ENCODE data around the gene C3orf70.

The C3orf70 gene, protein sequence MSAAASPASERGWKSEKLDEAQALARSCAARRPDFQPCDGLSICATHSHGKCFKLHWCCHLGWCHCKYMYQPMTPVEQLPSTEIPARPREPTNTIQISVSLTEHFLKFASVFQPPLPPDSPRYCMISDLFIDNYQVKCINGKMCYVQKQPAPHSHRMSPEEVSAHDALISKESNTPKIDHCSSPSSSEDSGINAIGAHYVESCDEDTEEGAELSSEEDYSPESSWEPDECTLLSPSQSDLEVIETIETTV

DNA sequence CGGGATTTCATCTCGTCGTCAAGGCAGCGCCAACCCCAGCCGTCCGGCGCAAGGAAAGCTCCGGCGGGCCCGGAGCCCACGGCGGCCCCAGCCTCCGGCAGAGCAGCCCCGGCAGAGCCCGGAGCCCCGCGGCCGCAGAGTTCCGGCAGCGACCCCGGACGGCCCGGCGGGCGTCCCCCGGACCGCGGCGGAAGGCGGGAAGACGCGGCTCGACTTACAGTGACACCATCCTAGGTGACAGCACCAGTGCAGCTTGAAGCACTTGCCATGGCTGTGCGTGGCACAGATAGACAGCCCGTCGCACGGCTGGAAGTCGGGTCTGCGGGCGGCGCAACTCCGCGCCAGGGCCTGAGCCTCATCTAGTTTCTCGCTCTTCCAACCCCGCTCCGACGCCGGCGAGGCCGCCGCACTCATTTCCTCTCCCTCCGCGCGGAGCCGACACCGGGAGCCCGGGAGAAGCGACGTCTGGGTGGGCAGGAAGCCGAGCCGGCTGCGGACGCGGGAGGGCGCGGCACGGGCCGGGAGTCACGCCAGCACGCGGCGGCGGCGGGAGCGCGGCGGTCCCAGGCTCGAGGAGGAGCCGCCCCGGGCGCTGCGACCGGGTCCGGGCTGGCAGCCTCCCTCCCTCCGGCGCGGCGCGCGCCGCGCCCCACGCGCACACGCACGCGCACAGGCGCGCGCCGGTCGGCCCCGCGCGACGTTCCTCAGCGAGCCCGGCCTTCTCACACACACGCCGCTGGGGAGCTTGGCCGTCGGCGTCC, at the start of gene C3orf70:
Gene C3orf70 (minus strand): TSS at position 651 of the 761 bp plus-strand sequence. CDS start 237 bp downstream, at position 414.
- FAIRE-seq, result no peak

DNA sequence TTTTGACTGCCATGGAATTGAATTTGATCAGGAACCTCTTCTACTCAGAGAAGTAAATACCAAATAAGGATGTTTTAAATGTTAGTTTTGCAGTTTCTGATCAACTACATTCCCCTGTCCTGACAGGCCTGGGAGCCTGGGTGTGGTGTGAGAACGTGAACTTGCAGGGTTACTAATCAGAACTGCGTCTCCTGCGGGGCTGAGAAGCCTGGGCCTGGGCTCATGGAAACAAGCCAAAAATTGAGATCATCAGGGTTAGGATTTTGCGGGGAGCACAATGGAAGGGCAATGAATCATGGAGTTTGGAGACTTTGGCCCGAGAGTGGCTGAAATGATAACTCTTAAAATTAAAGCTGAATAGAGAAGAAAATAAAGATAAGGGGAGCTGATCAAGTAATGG, 47.8 kb upstream of the C3orf70 start:
- FAIRE-seq, result no peak

DNA sequence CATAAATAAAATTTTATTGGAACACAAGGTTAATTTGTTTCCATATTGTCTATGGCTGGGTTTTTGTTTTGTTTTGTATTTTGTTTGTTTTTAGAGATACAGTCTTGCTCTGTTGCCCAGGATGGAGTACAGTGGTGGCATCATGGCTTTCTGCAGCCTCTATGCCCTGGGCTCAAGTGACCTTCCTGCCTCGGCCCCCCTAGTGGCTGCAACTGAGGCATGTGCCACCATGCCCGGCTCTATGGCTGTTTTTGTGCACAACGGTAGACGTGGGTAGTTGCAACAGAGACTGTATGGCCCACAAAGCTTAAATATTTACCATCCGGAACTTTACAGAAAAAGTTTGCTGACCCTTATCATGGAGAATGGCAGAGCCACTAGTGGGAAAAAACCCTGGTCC, 46.8 kb upstream of the C3orf70 start:
- no peak for FAIRE-seq

DNA sequence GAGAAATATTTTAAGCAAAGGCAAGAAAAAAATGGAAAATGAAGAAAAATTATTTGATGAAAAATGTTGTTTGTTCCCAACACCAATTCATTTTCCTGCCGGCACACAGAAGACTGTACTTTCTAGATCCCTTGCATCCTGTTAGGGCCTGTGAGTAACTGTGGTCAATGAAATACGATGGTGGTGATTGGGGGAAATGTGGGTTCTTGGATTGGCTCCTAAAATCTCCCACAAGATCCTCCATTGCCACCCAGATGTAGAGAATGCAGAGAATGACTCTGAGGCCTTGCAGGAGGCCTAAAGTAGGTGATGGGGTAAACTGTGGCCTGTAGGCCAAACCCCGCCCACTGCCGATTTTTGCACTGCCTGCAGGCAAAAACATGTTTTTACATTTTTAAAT, 46.3 kb upstream of the C3orf70 start:
- no peak for FAIRE-seq

DNA sequence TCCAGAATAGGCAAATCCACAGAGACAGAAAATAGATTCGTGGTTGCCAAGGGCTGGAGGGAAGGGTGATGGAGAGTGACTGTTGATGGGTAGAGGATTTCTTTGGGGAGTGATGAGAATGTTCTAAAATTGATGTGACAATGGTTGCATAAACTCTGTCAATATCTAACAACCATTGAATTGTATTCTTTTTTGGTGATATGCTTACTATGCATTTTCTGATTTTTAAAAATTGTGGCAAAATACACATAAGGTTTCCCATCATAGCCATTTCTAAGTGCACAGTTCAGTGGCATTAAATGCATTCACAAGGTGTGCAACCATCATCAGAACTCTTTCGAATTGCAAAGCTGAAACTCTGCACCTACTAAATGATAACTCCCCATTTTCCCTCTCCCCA, 44.2 kb upstream of the C3orf70 start:
- FAIRE-seq, result no peak

DNA sequence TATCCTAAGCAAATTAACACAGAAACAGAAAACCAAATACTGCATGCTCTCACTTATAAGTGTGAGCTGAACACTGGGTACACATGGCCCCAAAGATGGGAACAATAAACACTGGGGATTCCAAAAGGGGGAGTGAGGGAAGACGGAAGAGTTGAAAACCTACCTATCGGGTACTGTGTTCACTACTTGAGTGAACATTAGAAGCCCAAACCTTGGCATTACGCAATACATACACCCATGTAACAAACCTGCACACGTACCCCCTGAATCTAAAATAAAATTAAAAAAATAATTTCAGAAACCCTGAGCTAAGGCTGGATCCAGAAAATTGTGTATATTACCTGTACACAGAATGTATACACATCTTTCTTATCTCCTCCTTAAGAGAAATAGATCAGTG, 42.8 kb upstream of the C3orf70 start:
- FAIRE-seq, result no peak

DNA sequence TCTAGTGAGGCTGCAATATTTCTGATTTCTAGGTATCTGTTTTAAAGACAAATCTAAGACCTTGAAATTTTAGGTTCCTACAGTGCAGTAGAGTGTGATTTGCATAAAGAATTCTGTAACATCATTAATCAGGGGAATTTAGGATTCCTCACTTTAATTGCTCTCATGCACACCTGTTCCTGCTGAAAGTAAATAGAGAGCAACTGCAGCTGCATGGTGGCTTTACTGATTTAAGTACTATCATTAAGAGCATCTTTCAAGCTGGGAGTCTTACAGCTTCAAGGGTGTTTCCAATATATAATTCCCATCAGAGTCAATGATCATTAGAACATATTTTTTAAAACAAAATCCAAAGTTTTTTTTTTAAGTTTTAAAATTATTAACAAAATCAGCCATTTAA, 36.0 kb upstream of the C3orf70 start:
- FAIRE-seq, result no peak

DNA sequence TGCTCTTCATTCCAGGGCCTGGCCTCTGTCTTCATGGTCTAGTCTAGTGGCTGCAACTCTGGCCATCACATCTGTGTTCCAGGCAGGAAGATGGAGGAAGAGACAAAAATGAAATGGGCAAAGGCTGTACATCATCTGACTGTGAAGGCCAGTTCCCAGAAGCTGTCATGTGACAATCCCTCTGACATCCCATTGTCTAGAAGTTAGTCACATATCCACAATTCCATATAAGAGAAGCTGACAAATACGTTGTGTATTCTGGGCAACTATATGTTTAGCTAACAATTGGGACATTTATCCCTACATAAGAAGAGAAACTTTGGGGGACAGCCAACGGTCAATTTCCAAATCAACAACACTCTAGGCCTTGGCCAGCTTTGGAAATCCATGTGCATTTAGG, 34.5 kb upstream of the C3orf70 start:
- FAIRE-seq, result no peak

DNA sequence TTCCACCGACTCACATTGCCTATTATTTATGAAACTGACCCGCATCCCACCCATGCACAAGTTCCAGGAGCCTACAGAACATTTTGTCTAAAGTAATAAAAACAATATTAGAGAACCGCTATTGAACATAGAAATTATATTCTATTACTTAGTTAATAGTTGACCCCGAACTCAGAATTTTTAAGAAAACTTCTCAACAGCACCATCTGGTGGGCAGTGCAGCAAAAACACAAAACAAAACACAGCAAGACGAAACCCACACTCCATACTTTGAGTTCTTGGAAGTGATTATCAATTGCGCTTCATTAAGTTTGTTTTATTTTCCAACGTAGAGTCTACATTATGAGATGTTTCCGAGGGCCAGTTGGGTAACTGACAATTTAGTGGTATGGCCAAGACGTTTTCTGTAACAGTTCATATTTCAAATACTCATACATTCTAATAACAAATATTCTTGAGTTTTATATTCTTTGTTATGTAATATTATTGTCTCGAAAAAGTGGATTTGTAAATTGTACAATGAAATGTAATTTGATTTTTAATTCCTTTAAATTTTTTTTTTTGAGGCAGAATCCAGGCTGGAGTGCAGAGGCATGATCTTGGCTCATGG, 24.0 kb upstream of the C3orf70 start:
- peak; percentile 83 for FAIRE-seq

DNA sequence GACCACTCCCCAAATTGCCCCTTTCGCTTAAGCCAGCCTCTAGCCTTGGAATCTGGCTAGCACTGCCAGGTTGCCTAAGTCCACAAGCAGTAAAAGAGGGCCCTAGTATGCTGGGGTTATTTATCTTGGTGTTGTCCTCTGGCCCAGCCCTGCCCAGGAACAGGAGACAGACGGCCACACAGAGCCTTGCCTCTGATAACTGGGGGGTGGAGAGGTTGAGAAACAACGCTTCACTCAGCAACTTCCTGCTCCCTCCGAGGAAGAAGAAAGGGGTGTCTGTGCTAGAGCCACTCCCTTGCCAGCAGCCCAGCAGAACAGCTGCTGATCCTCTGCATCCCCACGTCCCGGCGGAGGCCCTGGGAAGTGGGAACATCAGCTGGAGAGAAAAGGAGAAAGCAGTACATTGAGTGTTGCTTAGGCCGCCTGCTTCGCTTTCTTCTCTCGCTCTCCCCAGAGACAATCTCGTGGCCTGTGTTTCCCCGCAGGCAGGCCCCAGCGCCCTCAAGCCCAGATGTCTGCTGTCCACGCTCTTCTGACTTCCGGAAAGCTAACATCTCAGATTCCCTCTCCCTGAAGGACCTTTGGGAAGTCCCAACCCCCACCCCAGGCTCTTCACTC, 22.6 kb upstream of the C3orf70 start:
- FAIRE-seq, result no peak

DNA sequence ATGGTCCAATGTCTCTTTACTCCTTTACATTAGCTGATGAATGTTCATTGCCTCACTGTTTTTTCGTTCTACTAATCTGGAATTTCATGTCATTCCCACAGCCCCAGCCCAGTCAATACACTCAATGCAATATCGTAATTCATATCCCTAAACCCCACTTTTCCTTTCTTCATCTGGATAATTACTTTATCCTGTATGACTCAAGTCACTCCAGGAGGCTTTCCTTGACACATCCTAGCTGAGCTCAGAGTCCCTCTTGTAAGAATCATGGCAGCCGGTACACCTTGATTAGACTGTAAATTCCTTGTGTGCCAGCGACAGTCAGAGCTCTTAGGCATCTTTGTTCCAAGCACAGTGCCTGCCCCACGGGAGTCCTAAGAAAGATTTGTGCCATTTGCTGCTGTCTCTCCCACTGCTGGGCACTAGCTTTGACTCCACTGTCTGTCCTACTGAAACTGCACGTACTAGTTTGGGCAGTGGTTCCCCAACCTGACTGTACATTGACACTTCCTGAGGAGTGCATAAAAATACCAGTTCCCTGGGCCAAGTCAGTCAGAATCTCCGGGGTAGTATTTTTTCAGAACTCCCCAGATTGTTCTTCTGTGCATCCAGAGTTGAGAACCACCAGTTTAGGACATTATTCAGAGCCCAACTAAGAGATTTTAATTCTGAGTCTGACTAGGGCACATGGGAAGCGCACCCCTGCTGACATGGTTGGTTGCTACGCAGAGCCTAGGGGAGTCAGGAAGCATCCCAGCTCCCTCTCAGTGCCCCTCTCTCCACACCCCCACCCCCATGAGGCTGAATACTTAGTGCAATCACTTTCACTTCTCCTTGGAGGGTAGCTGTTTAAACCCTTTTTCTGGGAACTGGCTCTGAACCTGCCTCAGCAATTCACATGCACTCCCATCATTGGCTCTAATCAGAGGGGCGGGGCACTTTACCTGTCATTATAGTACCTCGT, 19.5 kb upstream of the C3orf70 start:
- no peak for FAIRE-seq

DNA sequence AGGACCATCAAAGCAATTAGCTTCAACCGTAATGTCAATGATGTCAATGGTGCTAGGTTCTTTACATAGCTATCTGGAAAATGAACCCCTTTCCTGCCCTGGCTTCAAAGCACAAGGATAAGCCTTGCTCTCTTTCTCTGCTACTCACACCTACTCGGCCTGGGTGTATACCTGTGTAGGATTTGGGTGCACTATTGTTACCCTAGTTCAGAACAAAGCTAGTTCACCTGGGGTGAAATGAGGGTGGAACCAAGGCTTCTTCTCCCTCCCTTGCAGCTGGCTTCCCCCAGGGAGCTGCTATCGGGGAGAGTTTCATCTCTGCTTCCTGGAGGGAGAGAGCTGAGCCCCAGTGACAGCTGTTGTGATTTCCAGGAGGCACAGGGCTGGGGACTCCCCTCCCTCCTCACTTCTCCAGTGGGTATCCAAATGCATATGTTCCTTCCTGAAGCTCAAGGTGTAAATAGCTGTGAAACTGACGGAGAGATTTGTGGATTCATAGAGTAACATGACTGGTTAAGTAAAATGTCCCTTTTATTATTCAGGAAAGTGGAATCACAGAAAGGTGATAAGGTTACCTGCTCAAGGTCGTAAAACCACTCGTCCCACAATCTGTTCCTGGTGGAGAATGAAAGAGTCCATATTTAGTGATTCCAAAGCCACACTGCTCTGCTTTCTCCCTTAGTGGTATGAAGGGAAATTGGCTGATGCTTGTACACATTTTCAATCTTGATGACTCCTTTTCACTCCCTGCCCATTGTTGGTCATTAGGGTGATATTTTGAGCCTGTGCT, 11.8 kb upstream of the C3orf70 start:
- FAIRE-seq, result no peak

DNA sequence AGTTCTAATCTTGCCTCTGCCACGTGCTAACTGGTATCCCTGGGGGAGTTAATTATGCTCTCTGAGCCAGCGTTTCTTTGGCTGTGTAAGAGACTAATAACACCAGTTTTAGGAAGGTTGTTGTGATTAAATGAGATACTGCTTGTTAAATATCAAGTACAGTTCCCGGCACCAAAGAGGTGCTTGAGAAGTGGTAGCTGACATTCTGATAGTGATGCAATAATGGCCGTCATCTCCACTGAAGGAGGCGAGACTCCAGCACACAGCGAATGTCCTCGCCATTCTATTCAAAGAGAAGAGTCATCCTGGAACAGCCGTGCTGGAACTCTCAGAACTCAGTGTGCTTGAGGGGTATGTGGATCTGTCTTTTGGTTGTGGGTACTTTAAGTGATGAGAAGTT, 9.8 kb upstream of the C3orf70 start:
- no peak for FAIRE-seq

DNA sequence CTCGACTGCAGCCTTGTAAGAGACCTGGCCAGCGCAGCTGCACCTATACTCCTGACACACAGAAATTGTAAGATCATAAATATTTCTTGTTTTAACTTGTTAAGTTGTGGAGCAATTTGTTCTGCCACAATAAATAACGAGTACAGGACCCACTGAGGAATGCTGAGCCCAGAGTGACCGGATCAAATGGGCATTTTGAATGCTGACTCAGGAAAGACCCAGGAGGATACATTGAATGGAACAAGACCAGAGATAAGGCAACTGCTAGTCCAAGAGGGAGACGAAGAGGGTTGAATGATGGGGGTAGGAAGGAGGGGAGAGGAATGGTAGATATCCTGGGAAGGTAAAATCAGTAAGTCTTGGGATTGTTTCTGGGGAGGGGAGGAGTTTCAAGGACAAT, 8.9 kb upstream of the C3orf70 start:
- FAIRE-seq, result no peak

DNA sequence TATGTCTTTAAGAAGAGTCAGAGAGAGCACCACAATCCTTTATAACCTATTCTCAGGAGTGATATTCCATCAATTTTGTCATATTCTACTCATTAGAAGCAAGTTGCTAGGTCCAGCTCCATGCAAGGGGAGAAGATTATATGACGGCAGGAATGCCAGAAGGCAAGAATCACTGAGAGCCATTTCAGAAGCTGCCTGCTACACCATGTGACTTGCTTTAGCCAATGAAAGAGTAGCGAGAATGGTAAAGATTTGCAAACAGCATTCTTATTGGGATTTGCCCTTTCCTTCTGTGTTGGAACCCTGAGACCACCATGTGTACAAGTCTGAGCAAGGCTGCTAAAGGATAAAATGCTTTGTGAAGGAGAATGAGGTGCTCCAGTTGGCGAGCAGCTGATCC, 4.5 kb upstream of the C3orf70 start:
- FAIRE-seq, result no peak

DNA sequence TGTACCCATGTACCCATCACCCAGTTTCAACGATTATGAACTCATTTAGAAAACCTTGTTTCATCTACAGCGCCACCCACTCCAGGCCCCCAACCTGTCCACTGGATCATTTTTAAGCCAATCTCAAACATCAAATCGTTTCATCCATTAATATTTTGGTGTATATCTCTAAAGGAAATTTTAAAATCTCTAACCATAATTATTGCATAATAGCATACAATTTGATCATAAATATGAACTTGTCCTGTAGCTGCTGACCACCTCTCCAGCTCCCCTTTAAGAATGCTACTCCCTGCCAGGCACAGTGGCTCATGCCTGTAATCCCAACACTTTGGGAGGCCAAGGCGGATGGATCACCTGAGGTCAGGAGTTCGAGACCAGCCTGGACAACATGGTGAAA, 2.8 kb upstream of the C3orf70 start:
- no peak for FAIRE-seq

DNA sequence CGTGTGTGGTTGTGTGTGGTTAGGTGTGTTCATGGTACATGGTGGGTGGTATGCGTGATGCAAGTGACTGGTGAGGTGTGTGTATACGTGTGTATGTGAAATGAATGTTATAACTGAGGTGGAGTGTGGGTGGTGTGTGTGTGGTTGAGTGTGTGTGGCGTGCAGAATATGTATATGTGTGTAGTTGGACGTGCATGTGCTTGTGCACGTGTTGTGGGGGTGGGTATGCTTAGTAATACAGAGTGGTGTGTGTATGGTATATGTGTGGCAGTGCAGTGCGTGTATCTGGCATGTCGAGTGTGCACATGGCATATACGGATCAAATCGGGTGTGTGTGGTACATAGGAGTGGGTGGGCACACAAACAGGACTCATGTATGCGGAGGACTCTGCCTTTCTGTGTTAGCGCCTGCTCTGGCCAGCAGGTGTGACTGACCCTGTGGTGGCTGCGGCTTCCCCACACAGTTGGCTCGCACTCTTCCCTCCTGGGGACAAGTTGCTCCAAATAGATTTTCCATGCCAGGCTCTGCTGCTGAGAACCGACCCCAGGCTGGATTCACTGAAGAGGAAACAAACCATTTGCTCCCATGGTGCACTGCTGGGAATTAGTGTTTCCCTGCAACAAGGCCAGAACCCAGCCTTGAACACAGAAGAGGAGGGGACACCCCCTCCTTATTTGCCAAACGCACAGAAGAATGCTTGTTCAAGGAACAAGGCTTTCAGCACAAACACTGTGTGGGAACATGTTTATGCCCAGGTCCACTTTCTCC, 1.2 kb upstream of the C3orf70 start:
- FAIRE-seq, result no peak

DNA sequence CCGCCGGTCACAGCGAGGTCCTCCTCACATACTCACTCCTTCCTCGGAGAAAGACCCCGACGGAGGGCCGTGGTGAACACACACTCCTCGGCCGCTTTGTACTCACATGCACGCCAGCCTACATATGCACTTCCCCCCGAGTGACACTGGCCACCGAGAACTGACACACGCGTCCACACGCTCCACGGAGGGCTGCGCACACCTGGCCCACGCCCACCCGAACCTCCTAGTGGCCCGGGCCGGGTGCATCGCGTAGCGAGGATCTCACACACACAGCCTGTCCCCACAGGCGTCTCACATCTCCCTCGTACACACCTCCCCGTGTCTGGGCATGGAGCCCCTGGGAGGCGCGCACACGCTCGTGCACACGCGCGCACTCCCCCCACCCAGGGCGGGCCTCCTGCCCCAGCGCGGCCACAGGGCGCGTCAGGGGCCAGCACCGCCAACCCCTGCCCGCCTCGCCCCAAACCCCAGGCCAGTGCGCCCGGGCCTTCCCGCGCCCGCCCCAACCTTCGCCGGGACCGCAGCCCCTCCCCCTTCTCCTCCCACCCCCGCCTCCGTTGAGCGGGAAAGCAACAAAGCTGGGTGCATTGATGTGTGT, 411 bp upstream of the C3orf70 start:
- FAIRE-seq, result no peak

DNA sequence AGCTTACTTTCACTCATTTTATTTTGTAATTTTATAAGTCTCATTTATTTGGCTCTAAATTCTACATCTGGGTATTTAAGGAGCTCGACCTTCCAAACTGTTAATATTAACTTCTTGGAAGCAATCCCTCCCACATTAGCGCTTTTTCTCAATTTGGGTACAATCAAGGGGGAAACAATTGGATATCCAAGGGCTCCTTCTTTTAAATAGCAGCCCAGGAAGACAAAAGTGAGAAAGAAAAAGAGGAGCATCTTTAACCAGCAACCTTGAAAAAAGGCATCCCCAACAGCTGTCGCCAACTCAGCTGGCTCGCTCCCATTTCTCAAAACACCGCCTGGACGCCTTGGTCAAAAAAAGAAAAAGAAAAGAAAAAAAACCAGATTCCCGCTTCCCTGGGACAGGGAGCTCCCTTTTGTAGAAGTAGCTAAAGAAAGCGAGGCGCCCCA, 873 bp downstream of the C3orf70 start:
- no peak for FAIRE-seq
